HEK293T (cell line): ENCODE data around the gene PRMT7.

Experiments
- ARNT ChIP-seq: fragments of 450-650 bp; IDR thresholded peaks from 2 replicates; pipeline ENCODE4 v1.6.1; 2017; ENCODE audit warnings: mild to moderate bottlenecking
- BHLHE40 ChIP-seq: fragments of 450-650 bp; IDR thresholded peaks from 2 replicates; pipeline ENCODE4 v1.6.1; 2016; ENCODE audit warnings: mild to moderate bottlenecking, moderate library complexity, borderline replicate concordance
- ELF4 ChIP-seq: fragments of 450-650 bp; IDR thresholded peaks from 2 replicates; pipeline ENCODE4 v1.6.1; 2017; ENCODE audit warnings: antibody characterized with exemption
- FOXA1 ChIP-seq: fragments of 450-650 bp; IDR thresholded peaks from 2 replicates; pipeline ENCODE4 v1.6.1; 2016; ENCODE audit warnings: mild to moderate bottlenecking
- NFRKB ChIP-seq: fragments of 450-650 bp; IDR thresholded peaks from 2 replicates; pipeline ENCODE4 v1.6.1; 2016; ENCODE audit warnings: mild to moderate bottlenecking, moderate library complexity
- SP1 ChIP-seq: fragments of 450-650 bp; IDR thresholded peaks from 2 replicates; pipeline ENCODE4 v1.6.1; 2017
- TARDBP ChIP-seq: fragments of 450-650 bp; IDR thresholded peaks from 2 replicates; pipeline ENCODE4 v1.6.1; 2016
- ZNF384 ChIP-seq: fragments of 450-650 bp; IDR thresholded peaks from 2 replicates; pipeline ENCODE4 v1.6.1; 2016

- TF ChIP-seq ELF4 = no peak
- TF ChIP-seq FOXA1 = no peak
- TF ChIP-seq TARDBP = no peak
- TF ChIP-seq ZNF384 = no peak
- TF ChIP-seq SP1 = no peak
- no peak for TF ChIP-seq NFRKB
- TF ChIP-seq ARNT = no peak
- no peak for TF ChIP-seq BHLHE40
Measured at GRCh38 chr16:68270353-68270752, 40.5 kb upstream of the PRMT7 start.
